ENCODE data around the gene ALDH8A1. TPM values are rescaled to one million over a fixed set of nuclear protein-coding genes. Genes with fewer than 3 reads are reported as not detected.
A peak's percentile ranks its signal among the peaks of the same experiment; 100 is the strongest.

Gene ALDH8A1
- total and polyA plus RNA-seq, 10 of the 15 experiments (the other 5 are each of a cell fraction or from before 2014, with no cell fraction given): 0.13 to 1.8 (median 0.62) TPM; not detected in 3

DNA sequence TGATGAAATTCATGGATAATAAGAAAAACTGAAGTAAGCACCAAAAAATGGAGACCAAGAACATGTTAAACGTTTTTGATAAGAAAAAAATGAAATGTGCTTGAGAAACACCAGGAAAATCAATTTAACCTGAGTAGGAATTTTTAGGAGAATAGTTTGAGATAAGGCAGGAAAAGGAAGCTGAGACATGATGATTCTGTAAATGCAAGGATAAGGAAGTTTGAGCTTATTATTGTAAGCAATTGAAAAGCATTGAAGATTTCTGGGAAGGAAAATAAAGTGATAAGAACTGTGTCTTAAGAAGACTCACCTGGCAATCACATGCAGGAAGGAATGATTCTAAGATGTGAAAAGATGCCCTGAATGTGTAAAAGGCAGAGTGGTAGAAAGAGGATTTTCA, 66.6 kb downstream of the ALDH8A1 start:
- ChIA-PET CTCF (interaction anchor here (0.8 to 2.6 kb wide), 9 partner anchors 15 to 688 kb away, joined by 3 to 17 read pairs (median 3); no protein-coding TSS in a partner anchor), RAD21 (ENCODE audit: unreplicated experiment) (no interaction called here), SMC1A (ENCODE audit: uncharacterized antibody, unreplicated experiment) (interaction anchor here (1.0 to 2.0 kb wide), 4 partner anchors 57 to 759 kb away, joined by 3 to 8 read pairs (median 4); no protein-coding TSS in a partner anchor), POLR2A (no interaction called here)
- TF ChIP-seq, protein P1, sequence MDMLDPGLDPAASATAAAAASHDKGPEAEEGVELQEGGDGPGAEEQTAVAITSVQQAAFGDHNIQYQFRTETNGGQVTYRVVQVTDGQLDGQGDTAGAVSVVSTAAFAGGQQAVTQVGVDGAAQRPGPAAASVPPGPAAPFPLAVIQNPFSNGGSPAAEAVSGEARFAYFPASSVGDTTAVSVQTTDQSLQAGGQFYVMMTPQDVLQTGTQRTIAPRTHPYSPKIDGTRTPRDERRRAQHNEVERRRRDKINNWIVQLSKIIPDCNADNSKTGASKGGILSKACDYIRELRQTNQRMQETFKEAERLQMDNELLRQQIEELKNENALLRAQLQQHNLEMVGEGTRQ (IDR thresholded peaks at IDR 0.05; ENCODE audit: borderline replicate concordance, low read depth, low read length): no peak
- in situ Hi-C loops (cut with MboI): no loop called here
- intact Hi-C loops (cut with micrococcal nuclease; ENCODE audit: unreplicated experiment): loop anchor here (5.0 kb wide), 2 partner anchors 241 to 726 kb away; no protein-coding TSS in a partner anchor
- Histone ChIP-seq H3K9ac (ENCODE audit: control insufficient read depth, insufficient read depth, low read length) (no peak overlapping the region), H3K4me1 (ENCODE audit: control insufficient read depth, insufficient read depth, low read length) (no peaks in the 10 kb centered on the region), H3K4me2 (ENCODE audit: control insufficient read depth, insufficient read depth) (no peak overlapping the region), H3K36me3 (ENCODE audit: control insufficient read depth in 2 of 2, insufficient read depth in 2 of 2, low read length in 1 of 2) (no peaks in the 10 kb centered on the region), H2AFZ (ENCODE audit: control insufficient read depth, low read depth, low read length) (no peak overlapping the region), H4K20me1 (ENCODE audit: control insufficient read depth, insufficient read depth) (no peaks in the 10 kb centered on the region), H3K4me3 (no peak overlapping the region), H3K9me3 (replicated peaks; ENCODE audit: control insufficient read depth, insufficient read depth, low read length) (no peaks in the 10 kb centered on the region), H3K27me3 (replicated peaks in 1 of 2; ENCODE audit: control insufficient read depth in 2 of 2, insufficient read depth in 2 of 2, low read length in 1 of 2) (0 out of 4 replicates have a peak, but pooled peaks cover 0 to 1% of the 10 kb centered on the region in 2 experiments), H3K27ac (ENCODE audit: control insufficient read depth, insufficient read depth) (no peak overlapping the region), H3K79me2 (ENCODE audit: control insufficient read depth, insufficient read depth, low read length) (no peaks in the 10 kb centered on the region)
- ATAC-seq (no peak), DNase-seq (ENCODE audit: low read depth, low spot score) (no peak), FAIRE-seq (no peak)
- 0% methylated on average over 1 of the region's 1 CpG for WGBS (ENCODE audit: insufficient coverage, insufficient replicate concordance, low lambda C conversion rate, missing lambda C conversion rate)
- no TSS peak for BruUV-seq (replicated peaks)

DNA sequence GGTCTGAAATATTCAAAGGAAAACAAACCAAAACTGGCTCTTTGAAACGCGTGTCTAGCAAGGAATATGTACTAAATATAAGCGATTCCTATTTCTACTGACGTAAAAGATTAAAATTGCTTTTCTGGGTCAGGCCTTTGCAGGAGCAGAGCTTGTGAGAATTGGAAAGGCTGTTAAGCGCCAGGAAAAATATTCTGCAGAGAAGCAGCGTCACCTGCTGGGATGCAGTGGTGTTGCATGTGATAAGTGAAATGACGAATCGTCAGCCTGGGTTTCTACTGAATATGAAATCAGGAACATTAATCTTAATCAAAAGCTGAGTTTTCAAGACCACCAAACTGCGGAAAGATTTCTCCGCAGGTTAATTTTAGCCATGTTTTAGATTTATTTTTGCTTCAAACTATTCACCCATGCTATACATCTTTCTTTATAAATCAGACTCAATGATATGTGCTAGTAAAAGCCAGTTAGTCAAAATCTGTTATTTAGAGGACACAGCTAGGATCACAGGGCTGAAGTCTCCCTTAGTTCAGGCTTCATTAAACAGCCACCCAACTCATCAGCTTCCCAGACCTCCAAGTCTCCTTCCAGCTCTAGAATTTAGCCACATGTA, 67.4 kb downstream of the ALDH8A1 start:
- no peak for DNase-seq (ENCODE audit: low read depth, low spot score)
- Histone ChIP-seq H3K9ac (ENCODE audit: control insufficient read depth, insufficient read depth, low read length) (no peak overlapping the region), H3K27me3 (replicated peaks in 1 of 2; ENCODE audit: control insufficient read depth in 2 of 2, insufficient read depth in 2 of 2, low read length in 1 of 2) (0 out of 4 replicates have a peak, but pooled peaks cover 0 to 1% of the 10 kb centered on the region in 2 experiments), H3K27ac (ENCODE audit: control insufficient read depth, insufficient read depth) (no peak overlapping the region), H3K79me2 (ENCODE audit: control insufficient read depth, insufficient read depth, low read length) (no peaks in the 10 kb centered on the region), H3K4me2 (ENCODE audit: control insufficient read depth, insufficient read depth) (no peak overlapping the region), H3K9me3 (replicated peaks; ENCODE audit: control insufficient read depth, insufficient read depth, low read length) (no peaks in the 10 kb centered on the region), H2AFZ (ENCODE audit: control insufficient read depth, low read depth, low read length) (no peak overlapping the region), H3K4me1 (ENCODE audit: control insufficient read depth, insufficient read depth, low read length) (no peaks in the 10 kb centered on the region), H4K20me1 (ENCODE audit: control insufficient read depth, insufficient read depth) (no peaks in the 10 kb centered on the region), H3K4me3 (no peak overlapping the region), H3K36me3 (ENCODE audit: control insufficient read depth in 2 of 2, insufficient read depth in 2 of 2, low read length in 1 of 2) (no peaks in the 10 kb centered on the region)
- FAIRE-seq: no peak
- ChIA-PET SMC1A (ENCODE audit: uncharacterized antibody, unreplicated experiment) (interaction anchor here (0.6 to 2.0 kb wide), 5 partner anchors 58 to 708 kb away, joined by 3 to 8 read pairs (median 4); no protein-coding TSS in a partner anchor), POLR2A (no interaction called here), CTCF (interaction anchor here (0.7 to 2.6 kb wide), 16 partner anchors 16 to 759 kb away, joined by 3 to 17 read pairs (median 3); no protein-coding TSS in a partner anchor), RAD21 (ENCODE audit: unreplicated experiment) (no interaction called here)
- intact Hi-C loops (cut with micrococcal nuclease; ENCODE audit: unreplicated experiment) (loop anchor here (1.0 to 5.0 kb wide), 3 partner anchors 240 to 725 kb away; no protein-coding TSS in a partner anchor), in situ Hi-C loops (cut with MboI) (no loop called here)
- WGBS (ENCODE audit: insufficient coverage, insufficient replicate concordance, low lambda C conversion rate, missing lambda C conversion rate): 58% methylated on average over 10 of the region's 10 CpGs
- BruUV-seq (replicated peaks): no TSS peak
- ATAC-seq: peak; percentile 44; the same call in 2 of the 3 replicates
- TF ChIP-seq SMAD1 (IDR thresholded peaks at IDR 0.05; ENCODE audit: low read depth, partially characterized antibody) (no peak), RAD21 (IDR thresholded peaks at IDR 0.05; ENCODE audit: insufficient read depth, low read depth, low read length) (peak; percentile 96), NFXL1 (IDR thresholded peaks at IDR 0.05; ENCODE audit: borderline replicate concordance) (no peak), HCFC1 (IDR thresholded peaks at IDR 0.05; ENCODE audit: low read length) (no peak), SMC3 (IDR thresholded peaks at IDR 0.05; ENCODE audit: borderline replicate concordance, low read length) (peak; percentile 83), GATAD2B (conservative IDR thresholded peaks at IDR 0.05; ENCODE audit: low read depth) (no peak)
- TF ChIP-seq, protein P2, sequence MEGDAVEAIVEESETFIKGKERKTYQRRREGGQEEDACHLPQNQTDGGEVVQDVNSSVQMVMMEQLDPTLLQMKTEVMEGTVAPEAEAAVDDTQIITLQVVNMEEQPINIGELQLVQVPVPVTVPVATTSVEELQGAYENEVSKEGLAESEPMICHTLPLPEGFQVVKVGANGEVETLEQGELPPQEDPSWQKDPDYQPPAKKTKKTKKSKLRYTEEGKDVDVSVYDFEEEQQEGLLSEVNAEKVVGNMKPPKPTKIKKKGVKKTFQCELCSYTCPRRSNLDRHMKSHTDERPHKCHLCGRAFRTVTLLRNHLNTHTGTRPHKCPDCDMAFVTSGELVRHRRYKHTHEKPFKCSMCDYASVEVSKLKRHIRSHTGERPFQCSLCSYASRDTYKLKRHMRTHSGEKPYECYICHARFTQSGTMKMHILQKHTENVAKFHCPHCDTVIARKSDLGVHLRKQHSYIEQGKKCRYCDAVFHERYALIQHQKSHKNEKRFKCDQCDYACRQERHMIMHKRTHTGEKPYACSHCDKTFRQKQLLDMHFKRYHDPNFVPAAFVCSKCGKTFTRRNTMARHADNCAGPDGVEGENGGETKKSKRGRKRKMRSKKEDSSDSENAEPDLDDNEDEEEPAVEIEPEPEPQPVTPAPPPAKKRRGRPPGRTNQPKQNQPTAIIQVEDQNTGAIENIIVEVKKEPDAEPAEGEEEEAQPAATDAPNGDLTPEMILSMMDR (IDR thresholded peaks at IDR 0.05 in 2 of 3, conservative IDR thresholded peaks at IDR 0.05 in 1 of 3; ENCODE audit: control insufficient read depth in 2 of 3, extremely low read depth in 1 of 3, insufficient read depth in 1 of 3, low read depth in 3 of 3, low read length in 3 of 3): peak; percentile 71 to 80 (median 76)
- TF ChIP-seq, protein P3, sequence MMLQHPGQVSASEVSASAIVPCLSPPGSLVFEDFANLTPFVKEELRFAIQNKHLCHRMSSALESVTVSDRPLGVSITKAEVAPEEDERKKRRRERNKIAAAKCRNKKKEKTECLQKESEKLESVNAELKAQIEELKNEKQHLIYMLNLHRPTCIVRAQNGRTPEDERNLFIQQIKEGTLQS (IDR thresholded peaks at IDR 0.05; ENCODE audit: borderline replicate concordance, extremely low read depth, low read depth, low read length): no peak
- TF ChIP-seq, protein P4, sequence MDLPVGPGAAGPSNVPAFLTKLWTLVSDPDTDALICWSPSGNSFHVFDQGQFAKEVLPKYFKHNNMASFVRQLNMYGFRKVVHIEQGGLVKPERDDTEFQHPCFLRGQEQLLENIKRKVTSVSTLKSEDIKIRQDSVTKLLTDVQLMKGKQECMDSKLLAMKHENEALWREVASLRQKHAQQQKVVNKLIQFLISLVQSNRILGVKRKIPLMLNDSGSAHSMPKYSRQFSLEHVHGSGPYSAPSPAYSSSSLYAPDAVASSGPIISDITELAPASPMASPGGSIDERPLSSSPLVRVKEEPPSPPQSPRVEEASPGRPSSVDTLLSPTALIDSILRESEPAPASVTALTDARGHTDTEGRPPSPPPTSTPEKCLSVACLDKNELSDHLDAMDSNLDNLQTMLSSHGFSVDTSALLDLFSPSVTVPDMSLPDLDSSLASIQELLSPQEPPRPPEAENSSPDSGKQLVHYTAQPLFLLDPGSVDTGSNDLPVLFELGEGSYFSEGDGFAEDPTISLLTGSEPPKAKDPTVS (IDR thresholded peaks at IDR 0.05; ENCODE audit: low read depth, low read length): no peak
